HG02763 (cell line): ENCODE measurements around the gene SIAH3.

Experiments used
- ATAC-seq: cut with Tn5 transposase; IDR thresholded peaks from one replicate; pipeline ENCODE4 v1.9.1; 2021; ENCODE audit warnings: mild to moderate bottlenecking, moderate library complexity; ENCODE audit not compliant: unreplicated experiment

Gene SIAH3

DNA sequence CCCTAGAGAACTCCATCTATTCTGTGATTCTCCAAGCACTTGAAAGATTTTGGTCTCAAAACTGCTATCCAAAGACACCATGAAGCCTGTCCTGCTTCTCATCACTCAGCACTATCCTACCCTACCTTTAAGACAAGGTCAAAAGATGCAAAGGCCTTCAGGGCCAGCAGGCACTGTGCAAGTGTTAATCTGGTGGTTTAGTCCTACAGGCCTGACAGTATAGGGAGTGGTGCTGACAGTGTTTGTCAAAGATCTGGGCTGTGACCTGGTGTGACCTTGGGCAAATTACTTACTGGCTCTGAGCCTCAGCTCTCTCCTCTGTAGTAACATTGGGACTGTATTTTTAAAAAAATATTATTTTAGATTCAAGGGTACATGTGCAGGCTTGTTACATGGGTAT, 28.0 kb downstream of the SIAH3 start:
- ATAC-seq, result no peak

DNA sequence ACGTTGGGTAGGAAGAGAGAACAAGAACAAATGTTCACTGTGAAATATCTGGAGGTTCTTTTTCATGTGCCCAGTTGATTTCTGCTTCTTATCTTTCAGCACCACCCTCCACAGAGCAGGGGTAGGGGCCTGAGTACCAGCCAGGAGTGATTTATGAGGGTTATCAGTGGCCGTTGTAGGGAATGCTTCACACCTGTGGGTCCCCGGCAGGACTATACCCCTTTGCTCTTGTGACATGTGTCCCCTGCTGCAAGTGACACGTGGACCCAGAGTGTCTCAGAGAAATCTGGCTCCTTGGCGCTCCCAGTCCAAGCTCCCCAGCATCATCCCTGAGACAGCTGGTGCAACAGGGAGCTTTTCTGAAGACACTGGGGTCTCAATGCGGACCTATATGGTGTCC, 29.7 kb downstream of the SIAH3 start:
- ATAC-seq, result no peak

DNA sequence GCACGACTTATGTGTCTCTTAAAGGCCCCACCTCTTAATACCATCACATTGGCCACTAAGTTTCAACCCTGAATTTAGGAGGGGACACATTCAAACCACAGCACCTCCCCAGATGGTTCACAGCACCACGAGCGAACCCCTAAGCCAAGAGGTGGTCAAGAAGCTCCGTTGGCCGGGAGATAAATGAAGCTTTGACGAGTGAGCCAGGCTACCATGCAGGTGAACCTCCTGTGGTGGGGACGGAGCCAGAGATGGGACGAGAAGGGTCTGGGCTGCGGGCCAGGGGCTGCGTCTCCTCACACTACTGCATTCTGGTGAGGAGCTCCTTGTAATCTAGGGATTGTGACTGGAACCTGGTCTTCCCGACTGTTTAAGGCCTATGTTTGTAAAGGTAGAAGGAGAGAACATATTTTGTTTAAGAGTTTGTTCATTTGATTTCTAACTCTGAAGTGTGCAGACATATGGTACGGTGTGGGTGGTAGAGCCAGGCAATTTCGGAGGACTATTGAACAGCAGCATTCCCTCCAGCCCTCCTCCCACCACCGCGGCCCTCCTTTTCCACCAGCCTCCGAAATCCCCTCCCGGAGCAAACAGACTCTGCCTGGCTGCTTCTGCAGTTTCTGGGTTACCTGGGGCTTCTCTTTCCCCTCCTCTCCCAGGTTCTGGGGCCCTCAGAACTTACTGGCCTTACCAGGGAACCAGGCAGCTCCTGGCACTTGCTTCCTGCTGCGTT, 31.3 kb downstream of the SIAH3 start:
- no peak for ATAC-seq

DNA sequence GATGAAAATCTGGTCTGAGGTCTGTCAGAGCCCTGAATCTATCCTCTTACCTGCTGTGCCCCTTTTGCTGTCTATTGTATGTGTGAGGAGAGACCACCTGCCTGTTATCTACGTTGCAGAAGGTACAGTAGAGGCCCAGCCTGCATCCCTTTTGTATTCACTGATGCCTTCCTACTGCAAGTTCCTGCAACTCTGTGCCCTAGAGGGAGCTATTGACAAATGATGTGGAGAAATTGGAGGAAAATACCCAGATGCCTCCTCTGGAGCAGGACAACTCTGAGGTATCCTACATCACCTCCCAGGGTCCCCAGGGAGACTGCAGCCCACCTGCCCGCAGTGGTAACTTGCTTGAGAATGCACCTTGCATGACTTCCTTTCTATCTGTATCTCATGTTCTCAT, 33.7 kb downstream of the SIAH3 start:
- ATAC-seq, result no peak

DNA sequence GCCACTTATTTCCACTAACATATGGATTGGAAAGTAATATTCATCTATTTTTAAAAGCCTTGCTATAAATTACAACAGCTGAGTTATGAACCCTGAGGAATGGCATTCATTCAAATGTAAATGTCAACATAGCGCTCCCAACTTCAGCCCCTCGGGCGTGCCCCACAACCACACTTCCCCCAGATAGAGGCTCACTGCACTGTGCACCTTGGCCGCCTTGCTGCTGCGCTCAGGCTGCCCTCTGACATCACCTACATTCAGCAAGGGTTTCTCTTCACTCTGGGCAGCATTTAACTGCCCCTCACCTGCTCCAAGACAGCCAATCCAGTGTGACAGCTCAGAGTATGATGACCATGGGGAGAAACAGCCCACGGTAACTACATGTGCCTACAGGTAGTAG, 35.1 kb downstream of the SIAH3 start:
- ATAC-seq, result no peak

DNA sequence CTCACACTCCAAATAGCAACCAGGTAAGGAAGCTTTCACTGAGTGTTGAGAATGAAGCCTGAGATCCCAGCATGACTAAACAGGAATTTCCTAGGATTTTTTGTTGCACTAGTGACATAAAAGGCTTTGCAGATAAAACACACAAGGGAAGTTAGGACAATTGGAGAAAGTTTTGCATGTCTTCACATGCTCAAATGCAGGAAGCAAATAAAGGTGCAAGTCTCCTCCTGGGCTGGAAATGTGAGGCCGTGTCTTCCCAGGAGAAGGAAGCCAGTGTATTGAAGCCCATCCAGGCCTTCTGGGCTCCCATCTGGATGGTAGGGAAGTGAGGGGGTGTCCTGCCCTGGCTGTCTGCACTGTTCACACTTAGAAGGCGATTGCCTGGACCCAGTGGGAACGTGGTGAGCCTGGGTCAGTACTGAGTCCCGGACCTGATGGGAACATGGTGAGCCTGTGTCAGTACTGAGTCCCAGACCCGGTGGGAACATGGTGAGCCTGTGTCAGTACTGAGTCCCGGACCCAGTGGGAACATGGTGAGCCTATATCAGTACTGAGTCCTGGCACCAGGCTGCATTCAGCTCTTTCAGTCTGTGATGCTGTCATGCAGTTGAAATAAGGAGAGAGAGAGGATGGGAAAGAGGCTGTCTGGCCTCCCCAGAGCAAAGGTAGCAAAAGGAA, 38.7 kb downstream of the SIAH3 start:
- ATAC-seq, result no peak

DNA sequence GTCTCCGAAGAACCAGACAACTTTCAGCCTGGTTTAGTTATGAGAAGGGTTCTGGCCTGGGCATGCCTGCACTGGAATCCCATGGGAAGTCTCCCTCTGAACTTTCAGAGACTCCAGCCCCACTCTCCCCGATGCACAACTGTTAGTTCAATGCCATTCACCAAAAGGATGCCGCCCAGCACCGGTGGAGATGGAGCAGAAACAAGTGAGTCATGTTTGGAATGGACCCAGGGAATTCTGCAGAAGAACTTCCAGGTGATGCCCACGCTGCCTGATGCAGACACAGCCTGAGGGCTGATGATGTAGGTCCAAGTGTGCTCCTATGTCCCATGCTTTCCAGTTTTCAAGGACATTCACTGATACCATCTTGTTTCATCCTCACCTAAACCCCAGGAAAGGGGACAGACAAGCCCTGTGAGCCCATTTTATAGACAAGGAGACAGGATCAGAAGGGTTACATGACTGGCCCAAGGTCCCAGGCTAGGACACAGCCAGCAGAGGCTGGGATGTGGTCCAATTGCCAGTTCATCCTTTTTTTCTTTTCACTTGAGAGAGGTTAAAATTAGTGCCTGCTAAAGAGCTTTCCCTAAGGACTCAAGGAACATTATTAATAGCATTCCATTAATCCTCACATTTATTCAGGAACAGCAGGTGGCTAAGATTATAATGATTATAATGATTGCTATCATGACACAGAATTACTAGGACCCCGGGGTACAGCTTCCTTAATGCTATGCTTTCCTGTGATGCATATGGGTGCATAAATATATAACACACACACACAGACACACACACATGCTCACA, 39.5 kb downstream of the SIAH3 start:
- ATAC-seq, result no peak

DNA sequence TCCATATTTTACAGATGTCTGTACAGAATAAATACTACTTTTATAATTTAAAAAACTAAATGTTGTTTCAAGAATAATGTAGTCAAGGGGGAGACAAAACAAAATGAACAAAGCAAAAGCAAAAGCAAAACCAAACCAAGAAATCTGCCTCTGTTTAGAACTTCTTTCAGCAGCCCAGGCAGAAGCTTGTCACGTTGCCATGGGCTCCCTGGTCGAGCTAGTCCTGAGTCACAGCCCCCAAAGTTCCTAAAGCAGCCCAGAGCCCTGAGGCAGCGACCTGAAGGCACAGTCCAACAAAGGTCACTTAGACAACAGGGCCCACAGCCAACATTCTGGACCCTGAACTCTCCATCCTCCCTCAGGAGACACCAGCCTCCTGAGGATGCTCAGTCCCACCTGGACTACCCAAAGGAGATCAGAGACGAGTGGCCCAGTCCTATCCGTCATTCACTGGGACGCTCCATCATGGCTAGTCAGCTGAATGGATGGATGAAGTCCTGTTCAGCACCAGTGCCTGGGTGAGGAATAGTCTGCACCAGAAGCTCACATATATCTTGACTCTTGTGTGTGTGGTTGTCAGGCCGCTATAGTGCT, 41.7 kb downstream of the SIAH3 start:
- no peak for ATAC-seq

DNA sequence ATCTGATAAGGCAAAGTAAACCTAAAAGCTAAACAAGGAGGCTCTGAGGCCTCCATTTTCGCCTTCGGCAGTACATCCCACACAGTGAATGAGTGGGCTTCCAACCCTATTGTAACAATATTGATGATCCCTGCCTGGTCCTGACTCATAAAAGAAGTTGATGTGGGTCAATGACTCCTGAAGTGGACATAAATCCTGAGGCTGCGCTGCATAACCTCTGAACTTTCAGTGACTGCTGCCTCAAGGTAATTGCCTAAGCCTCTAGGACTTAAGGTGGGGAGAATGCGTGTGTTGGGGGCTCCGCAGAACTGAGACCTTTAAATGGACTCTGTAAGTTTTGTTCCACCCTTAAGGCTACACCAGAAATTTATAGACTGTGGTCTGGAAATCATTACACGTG, 42.6 kb downstream of the SIAH3 start:
- no peak for ATAC-seq

DNA sequence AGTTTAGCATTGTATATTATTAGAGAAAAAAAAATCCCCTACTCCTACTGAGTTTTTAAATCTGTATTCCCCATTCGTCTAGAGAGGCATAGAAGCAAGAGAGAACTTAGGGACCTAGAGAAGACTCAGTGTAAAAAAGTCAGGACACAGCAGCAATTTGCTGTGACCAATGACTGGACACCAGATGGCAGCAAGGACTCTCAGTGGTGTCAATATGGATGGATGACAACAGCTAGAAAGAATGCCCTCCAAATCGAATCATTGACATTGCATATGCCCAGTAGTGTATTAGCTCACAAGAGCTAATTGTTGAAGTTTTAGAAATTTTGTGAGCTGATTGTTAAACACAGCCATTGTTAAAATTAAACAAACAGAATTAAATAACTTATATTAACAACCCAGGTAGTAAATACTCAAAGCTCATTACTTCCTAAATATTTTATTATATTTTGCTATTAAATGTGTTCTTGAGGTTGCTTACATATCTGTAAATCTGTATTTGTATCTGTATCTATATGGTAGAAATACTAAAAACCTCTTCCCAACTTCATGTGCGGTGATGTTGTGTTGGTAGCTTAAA, 43.9 kb downstream of the SIAH3 start:
- ATAC-seq, result no peak

DNA sequence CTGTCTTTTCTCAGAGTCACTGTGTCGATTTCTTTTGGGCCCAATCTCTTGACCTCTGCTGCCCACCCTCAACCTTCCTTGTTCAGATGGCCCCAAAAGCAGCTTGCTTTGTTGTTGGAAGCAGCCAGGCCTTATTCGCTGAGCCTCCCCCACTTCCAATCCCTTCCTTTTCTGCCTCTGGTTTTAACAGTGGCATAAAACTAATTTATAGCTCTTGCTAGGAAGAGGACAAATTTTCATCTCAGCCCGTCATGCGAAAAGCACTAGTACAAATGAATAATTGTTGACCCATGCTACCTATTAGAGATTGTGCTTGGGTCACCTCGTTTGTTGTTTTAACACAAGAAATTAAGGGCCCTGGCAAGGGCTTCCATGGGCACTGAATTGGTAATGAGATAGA, 51.1 kb downstream of the SIAH3 start:
- no peak for ATAC-seq

DNA sequence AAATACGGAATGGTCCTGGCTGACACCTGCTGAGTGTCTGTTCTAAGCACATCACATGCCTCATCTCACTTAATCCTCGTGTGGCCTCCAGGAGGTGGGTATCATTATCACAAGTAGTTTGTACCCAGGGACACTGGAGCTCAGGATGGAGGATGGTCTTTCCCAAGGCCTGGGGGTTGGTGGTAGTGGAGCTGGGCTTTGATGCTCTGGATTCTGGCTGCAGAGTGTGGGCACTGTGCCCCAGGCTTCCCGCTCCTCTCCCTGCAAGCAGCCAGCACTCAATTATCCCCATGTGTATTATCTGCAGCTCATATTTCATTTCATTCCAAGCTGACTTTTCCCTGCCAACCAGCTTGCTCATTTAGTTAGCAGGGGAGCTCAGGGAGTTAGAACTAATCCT, 52.1 kb downstream of the SIAH3 start:
- ATAC-seq, result no peak

DNA sequence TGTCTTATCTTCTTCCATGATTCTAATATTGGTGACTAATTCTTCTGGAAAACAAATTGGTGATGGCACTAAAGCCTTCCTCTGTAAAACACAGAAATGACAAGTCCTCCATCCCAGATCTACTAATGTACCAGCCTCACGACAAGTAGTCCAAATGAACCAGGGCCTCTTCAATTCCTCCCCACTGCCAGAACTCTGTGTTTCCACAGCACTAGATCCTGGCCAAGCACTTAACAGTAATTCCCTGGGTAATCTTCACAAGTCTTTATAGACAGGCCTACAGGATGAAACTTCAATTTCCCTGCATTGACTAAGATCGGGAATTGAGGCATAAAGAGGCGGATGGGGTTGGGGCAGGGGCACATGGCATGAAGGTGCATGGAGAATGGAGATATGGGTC, 52.7 kb downstream of the SIAH3 start:
- no peak for ATAC-seq

DNA sequence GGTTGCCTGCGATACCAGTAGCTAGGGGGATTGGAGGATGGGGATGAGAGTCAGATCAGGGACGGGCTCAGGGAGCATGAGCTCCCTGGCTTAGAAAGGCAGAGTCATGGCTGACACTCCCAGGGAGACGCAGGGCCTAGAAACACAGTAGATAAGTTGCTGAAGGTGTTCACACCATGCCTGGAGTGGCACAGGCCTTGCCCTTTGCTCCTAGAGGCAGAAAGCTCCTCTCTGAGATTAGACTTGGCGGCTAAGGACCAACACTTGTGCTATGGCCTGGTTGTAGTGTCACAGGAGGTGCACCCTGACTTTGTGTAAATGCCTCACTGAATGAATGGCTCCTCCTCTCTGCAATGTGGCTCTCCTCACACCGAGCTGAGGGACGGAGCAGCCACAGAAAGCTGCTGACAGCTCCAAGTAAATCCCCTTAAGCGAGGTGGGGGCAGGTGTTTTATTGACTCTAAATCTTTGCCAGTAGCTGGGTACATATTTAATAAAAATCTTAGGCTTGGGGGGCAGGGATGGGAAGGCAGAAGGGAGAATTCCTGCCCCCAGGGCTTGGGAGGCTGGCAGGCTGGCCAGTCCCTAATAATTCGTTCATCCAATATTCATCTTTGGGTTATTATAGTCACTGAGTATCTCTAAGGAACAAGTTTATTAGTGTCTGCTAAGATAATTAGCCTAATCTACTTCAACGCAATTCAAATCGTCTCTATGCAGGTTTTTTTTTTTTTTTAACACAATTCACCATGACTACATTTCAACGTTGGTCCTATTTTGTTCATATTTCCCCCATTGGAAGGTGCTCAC, 54.9 kb downstream of the SIAH3 start:
- ATAC-seq, result no peak

DNA sequence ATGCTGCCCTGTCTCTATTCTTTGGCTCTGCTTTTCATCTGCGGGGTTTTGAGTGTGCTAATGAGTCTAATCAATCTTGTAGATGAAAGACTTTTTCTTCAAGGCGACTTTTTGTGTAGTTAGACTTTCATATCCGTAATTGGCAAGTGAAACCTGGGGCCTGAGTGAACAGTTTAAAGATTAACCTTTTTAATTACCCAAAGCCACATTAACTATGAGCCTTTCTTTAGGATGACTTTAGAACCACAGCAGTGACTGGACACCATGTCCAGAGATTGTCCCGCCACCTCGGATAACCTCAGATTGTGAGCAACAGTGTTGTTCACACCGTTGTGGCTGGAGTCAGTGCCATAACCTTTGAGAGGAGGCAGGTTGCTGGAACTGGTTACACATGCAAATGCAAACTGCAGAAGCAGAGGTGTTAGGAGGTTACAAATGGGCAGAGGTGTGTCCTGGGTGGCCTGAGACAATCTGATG, 58.7 kb downstream of the SIAH3 start:
- ATAC-seq, result no peak

DNA sequence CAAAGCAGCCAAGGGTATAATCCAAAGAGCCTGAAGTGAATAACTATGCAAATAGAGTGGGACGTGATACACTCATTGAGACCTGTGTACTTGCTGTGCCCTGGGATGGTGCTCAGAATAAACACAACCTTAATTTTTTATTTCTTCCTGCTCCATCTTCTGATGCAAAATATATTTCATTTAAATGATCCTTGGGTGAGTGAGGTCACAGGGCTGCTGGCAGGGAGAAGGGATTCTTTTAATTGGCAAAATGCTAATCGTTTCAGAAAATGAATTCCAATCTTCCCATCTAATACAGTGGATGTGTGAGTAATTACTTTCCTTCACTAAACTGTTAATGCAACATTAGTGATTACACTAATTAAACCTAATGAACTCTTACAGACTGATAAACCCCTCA, 63.5 kb downstream of the SIAH3 start:
- no peak for ATAC-seq

DNA sequence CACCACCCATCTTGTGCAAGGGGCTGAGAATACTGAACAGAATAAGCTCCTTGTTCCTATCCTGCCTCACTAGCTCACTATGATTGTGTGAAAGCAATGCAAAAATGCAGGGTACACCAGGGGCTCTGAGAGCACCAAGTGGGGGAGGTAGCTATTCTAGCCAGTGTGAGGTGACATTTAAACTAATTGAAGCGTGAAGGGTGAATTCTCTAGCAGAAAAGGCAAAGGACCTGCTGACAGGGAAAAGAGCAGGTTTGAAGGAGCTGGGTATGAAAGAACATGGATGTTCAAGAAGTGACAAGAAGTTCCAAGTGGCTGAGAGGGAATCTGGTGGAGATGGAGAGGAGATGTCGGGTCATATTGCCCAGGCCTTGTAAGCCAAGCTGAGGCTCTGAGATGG, 64.2 kb downstream of the SIAH3 start:
- no peak for ATAC-seq

DNA sequence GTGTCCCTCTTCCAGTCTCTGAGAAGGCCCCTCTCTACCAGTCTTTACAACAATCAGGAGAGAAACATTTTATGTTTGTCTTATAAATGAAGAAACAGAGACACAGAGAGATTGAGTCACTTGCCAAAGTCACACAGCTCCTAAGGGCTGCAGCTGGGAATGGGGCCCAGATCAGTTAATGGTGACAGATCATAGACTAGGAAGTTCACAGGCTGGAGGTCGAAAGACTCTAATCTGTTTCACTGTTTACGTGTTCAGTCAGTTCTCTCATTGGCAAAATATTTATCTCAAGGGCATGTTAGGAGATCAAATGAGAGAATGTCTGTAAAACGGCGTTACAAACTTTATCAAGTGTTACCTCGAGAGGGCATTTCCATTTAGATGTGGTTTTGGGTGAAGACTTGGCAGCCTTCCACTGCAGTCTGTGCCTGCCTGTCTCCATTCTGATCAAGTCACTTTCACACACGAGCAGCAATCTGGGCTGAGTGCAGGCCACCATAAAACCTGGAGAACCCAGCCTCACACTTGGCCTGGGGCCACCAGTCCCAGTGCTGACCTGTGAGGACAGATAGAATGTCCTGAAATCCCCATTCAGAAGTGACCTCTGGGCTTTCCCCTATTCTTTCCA, 65.1 kb downstream of the SIAH3 start:
- ATAC-seq, result no peak

DNA sequence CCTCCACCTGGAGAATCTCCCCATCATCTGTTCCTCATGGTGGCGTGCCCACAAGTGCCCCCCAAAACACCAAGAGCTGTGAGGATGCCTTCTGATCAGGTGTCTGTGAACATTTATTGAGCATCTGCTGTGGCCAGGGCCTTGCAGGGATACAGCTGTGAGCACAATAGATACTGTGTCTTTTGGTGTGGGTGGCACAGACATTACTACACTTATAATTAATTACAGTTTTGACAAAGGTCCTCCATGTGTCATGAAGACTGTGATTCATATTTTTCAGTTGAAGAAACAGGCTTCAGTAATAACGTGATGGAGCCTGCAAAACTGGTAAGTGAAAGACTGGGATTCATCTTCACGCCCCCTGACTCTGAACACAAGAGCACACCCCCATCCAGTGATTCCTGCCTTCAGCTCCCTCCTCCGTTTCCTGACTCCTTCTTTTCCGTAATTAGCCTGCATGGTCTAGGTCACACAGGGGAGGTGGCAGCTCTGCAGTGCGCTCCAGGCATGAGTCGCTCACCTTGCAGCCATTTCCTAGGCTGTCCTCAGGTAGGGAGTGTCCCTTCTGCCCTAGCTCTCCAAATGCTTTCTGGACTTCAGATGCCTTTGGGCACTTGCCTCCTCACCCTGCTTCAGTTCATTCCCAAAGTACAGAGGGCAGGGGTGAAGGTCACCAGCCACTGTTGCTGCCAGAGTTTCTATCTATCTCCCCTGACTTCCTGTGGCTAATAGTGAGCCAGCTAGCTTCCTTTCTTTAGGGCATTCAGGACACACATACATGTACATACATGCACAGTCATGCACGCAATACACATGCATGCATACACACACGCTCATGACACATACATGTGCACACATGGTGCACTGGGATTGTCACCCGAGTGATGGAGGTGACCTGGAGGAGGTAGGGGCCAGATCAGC, 66.5 kb downstream of the SIAH3 start:
- no peak for ATAC-seq
